K562 (cell line): ENCODE data around the gene PRDM12. TPM values are rescaled to one million over a fixed set of nuclear protein-coding genes. Genes with fewer than 3 reads are reported as not detected.

Experiments used
- ATAC-seq: fragments of 200-7000 bp; cut with Tn5 transposase; 3 replicates; pipeline ENCODE4 v1.9.1; 2020; ENCODE audit warnings: moderate library complexity
- BruUV-seq: library from RNA; stranded (reverse); fragments of 400-500 nt; replicated peaks from 2 replicates; lab custom pipeline; 2021; lab: Mats Ljungman, UMichigan
- CTCF ChIA-PET: fragments of 300-600 bp; formaldehyde crosslinking; extraction: SDS; loops from one replicate; lab custom pipeline; 2021; ENCODE audit warnings: low intra/inter-chr PET ratio; lab: Yijun Ruan, JAX
- POLR2A ChIA-PET: fragments of 300-600, 350-650 bp; sonication (Branson Sonifier 250); formaldehyde crosslinking; extraction: SDS; loops from one replicate; lab custom pipeline; 2021; ENCODE audit warnings: antibody characterized with exemption, inconsistent platforms; lab: Yijun Ruan, JAX
- DNase-seq, 4 experiments: peaks; one replicate each; pipeline versions ENCODE4 v3.0.0 to v3.0.0-alpha.2; 2011 to 2018; ENCODE audit warnings: low spot score in 3 of 4, mixed read lengths in 3 of 4; ENCODE audit errors: extremely low read depth in 1 of 4
- FAIRE-seq: peaks from 2 replicates; lab custom pipeline; 2011; peaks lifted over from hg19 to GRCh38; lab: Jason Lieb, UNC
- H2AFZ ChIP-seq: 2 replicates; pipeline ENCODE4 v1.6.0; 2011; ENCODE audit warnings: low read depth, low read length, control low read depth, inconsistent platforms
- H3K27ac ChIP-seq: fragments of 200-600 bp; 3 replicates; pipeline ENCODE4 v1.8.0; 2011; ENCODE audit warnings: low read depth, mild to moderate bottlenecking, control low read depth, inconsistent platforms, low read length, moderate library complexity, mixed read lengths; ENCODE audit errors: extremely low read depth
- H3K27me3 ChIP-seq, 2 experiments: fragments of 300-600 bp in 1 of 2; 2 replicates in 1 of 2; 3 replicates in 1 of 2; pipeline versions ENCODE4 v1.6.0 to v1.8.0; 2011; ENCODE audit warnings: inconsistent platforms in 2 of 2, low read length in 2 of 2, mild to moderate bottlenecking in 1 of 2, mixed read lengths in 1 of 2, moderate library complexity in 1 of 2; ENCODE audit not compliant: control insufficient read depth in 2 of 2, insufficient read depth in 2 of 2
- H3K36me3 ChIP-seq: fragments of 300-600 bp; 3 replicates; pipeline ENCODE4 v1.8.0; 2011; ENCODE audit warnings: mild to moderate bottlenecking, low read length, inconsistent platforms; ENCODE audit not compliant: control insufficient read depth, insufficient read depth
- H3K4me1 ChIP-seq, 2 experiments: fragments of 200-600 bp in 1 of 2; replicated peaks in 1 of 2; 2 replicates in 1 of 2; 3 replicates in 1 of 2; pipeline versions ENCODE4 v1.5.1 to v1.8.0; 2011; ENCODE audit warnings: inconsistent platforms in 2 of 2, low read length in 2 of 2, mild to moderate bottlenecking in 1 of 2, mixed read lengths in 1 of 2, moderate library complexity in 1 of 2; ENCODE audit not compliant: control insufficient read depth in 2 of 2, insufficient read depth in 2 of 2
- H3K4me2 ChIP-seq: 2 replicates; pipeline ENCODE4 v1.6.1; 2011; ENCODE audit warnings: low read length, control low read depth, inconsistent platforms, mixed read lengths; ENCODE audit not compliant: insufficient read depth
- H3K4me3 ChIP-seq: fragments of 200-600 bp; sonication (generic), shearing (Covaris generic); 2 replicates; pipeline ENCODE4 v1.5.1; 2016; ENCODE audit warnings: control low read depth, inconsistent platforms
- H3K79me2 ChIP-seq: fragments of 200-600 bp; 3 replicates; pipeline ENCODE4 v1.8.0; 2011; ENCODE audit warnings: low read length, inconsistent platforms; ENCODE audit not compliant: control insufficient read depth, insufficient read depth
- H3K9ac ChIP-seq, 2 experiments: 2 replicates each; pipeline versions ENCODE4 v1.6.0 to v1.6.1; 2011; ENCODE audit warnings: low read depth in 2 of 2, low read length in 2 of 2, control low read depth in 1 of 2, inconsistent platforms in 1 of 2, mild to moderate bottlenecking in 1 of 2, mixed read lengths in 1 of 2; ENCODE audit not compliant: insufficient read depth in 1 of 2
- H3K9me1 ChIP-seq: one replicate; pipeline ENCODE4 v1.6.0; 2011; ENCODE audit warnings: inconsistent platforms, mild to moderate bottlenecking, low read length, moderate library complexity; ENCODE audit not compliant: control insufficient read depth, insufficient read depth
- H3K9me3 ChIP-seq: replicated peaks from 2 replicates; pipeline ENCODE4 v1.5.1; 2011; ENCODE audit warnings: low read depth, low read length, inconsistent platforms; ENCODE audit not compliant: control insufficient read depth, insufficient read depth
- H4K20me1 ChIP-seq: replicated peaks from 2 replicates; pipeline ENCODE4 v1.6.1; 2011; ENCODE audit warnings: low read length, inconsistent platforms, mixed read lengths; ENCODE audit not compliant: control insufficient read depth, insufficient read depth
- HSF4 ChIP-seq: fragments of 250-450 bp; sonication (Bioruptor Pico); IDR thresholded peaks from 2 replicates; pipeline ENCODE4 v2.1.2; 2022; ENCODE audit warnings: mild to moderate bottlenecking, moderate library complexity, borderline replicate concordance
- MAZ ChIP-seq, 2 experiments: fragments of 450-650 bp in 1 of 2; sonication (generic) in 1 of 2; formaldehyde crosslinking; IDR thresholded peaks in 1 of 2; conservative IDR thresholded peaks in 1 of 2; 2 replicates each; pipeline versions ENCODE4 v1.4.0 to v1.5.0; 2020; ENCODE audit warnings: mild to moderate bottlenecking in 1 of 2, missing genetic modification reagents in 1 of 2
- NR2C2 ChIP-seq, 2 experiments: fragments of 200-800 bp in 1 of 2; sonication (Bioruptor generic) in 1 of 2; sonication (generic) in 1 of 2; formaldehyde crosslinking in 1 of 2; IDR thresholded peaks; 2 replicates each; pipeline versions ENCODE4 v1.6.1 to v1.8.0; 2016 to 2022; ENCODE audit warnings: mild to moderate bottlenecking in 1 of 2, missing compliant biosample characterization in 1 of 2, missing genetic modification characterization in 1 of 2, missing genetic modification reagents in 1 of 2
- PTTG1 ChIP-seq: fragments of 450-650 bp; IDR thresholded peaks from 2 replicates; pipeline ENCODE4 v1.6.1; 2016; ENCODE audit warnings: low read depth, mild to moderate bottlenecking, missing genetic modification characterization, missing compliant biosample characterization
- SRSF3 ChIP-seq: fragments of 200-400 bp; formaldehyde crosslinking; IDR thresholded peaks from 2 replicates; pipeline ENCODE4 v1.6.1; 2016; ENCODE audit warnings: mild to moderate bottlenecking, low read length, moderate library complexity; ENCODE audit not compliant: insufficient read depth
- ZNF316 ChIP-seq: fragments of 450-650 bp; IDR thresholded peaks from 2 replicates; pipeline ENCODE4 v1.6.1; 2016
- WGBS: fragments of 100-300 bp; shearing (Covaris generic); methylation state at CpG from one replicate; pipeline ENCODE4 v1.1.6; 2016; ENCODE audit warnings: low coverage, mixed read lengths; ENCODE audit not compliant: insufficient coverage; ENCODE audit errors: missing lambda C conversion rate; 5-methylcytosine and 5-hydroxymethylcytosine counted together
- in situ Hi-C: fragments of 300-500 bp; cut with MboI; formaldehyde crosslinking; loops from 4 replicates; pipeline ENCODE4 v1.15.0; 2018; ENCODE audit warnings: inconsistent platforms, mixed read lengths
- intact Hi-C: fragments of 100-400 bp; cut with micrococcal nuclease; formaldehyde crosslinking; loops from 2 replicates; pipeline ENCODE4 v1.14.2; 2022
- polyA plus RNA-seq, 8 experiments: library from polyadenylated mRNA; depleted of rRNA in 4 of 8; stranded (reverse) in 5 of 8; unstranded in 3 of 8; fragments of >200 nt; fragmentation: Nextera tagmentation in 2 of 8; fragmentation: Illumina TruSeq in 1 of 8; extraction: Ambion mirVana in 2 of 8; extraction: Trizol in 1 of 8; gene quantifications; 2 replicates each; pipeline versions ENCODE4 v1.2.1 to v1.2.3, GENCODE V29; 2011 to 2014; ENCODE audit warnings: inconsistent platforms in 1 of 8, missing spikeins in 1 of 8
- total RNA-seq, 7 experiments: library from RNA; depleted of rRNA in 6 of 7; stranded (reverse); fragments of >200 nt in 6 of 7; fragmentation: Illumina TruSeq in 2 of 7; extraction: Trizol in 2 of 7; gene quantifications; 2 replicates each; pipeline versions ENCODE4 v1.2.1 to v1.2.3, GENCODE V29; 2011 to 2021; ENCODE audit warnings: low replicate concordance in 1 of 7
- TF ChIP-seq, protein P1 (sequence below), 2 experiments: fragments of 450-650 bp; formaldehyde crosslinking in 1 of 2; IDR thresholded peaks; 2 replicates each; pipeline versions ENCODE4 v1.4.0 to v1.6.1; 2014 to 2020; ENCODE audit warnings: mild to moderate bottlenecking in 2 of 2, borderline replicate concordance in 1 of 2, low read depth in 1 of 2

The PRDM12 gene
- total and polyA plus RNA-seq, 9 of the 15 experiments (the other 6 are each of a cell fraction or from before 2014, with no cell fraction given), result 0.04 to 0.22 (median 0.07) TPM; not detected in 3

DNA sequence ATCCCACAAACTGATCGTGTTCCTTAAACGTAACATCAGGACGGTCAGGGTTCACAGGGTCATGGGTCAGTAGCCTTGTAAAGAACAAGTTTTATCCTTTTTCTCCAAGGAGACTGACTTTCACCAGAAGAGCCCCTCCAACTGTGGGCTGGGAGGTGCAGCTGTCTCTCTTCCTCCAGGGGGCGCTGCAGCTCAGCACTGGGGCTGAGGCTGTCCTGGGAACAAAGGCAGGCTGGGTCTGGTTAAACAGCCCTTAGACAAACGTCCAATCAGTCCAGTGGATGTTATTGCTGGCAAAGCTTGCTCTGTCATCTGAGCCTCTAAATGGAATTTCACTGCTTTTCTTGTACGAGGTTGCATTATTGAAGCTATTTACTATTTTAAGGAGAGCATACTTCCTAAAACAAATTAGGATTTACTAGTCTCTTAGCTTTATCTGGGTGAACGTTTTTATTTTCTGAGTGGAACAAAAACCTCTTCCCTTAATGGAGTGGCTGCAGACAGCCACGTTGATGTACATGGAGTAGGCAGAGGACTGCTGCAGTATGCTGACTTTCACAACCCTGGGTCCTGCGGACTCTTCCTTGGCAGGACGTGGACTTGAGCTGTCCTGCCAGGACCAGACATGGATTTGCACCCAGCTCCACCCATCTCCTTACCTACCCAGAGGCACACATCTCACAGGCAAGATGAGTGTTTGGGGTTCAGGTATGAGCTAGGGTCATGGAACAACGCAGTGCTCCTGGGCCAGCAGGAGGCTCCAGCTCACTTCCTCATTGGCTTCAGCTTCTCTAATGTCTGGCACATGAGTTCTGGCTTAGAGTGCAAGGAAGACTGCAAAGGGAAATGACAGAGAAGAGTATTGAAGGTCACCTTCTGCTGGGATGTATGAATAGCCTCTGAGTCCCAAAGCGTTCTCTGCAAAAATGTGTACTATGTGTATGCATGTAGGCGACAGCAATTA, 36.9 kb downstream of the PRDM12 start:
- Histone ChIP-seq H2AFZ (no peak overlapping the region), H3K27ac (no peak overlapping the region), H3K4me3 (no peak overlapping the region), H3K4me2 (no peak overlapping the region), H3K9me1 (no peaks in the 10 kb centered on the region), H3K79me2 (peaks cover 29% of the 10 kb centered on the region), H3K27me3 (no peaks in the 10 kb centered on the region), H3K9ac (no peak overlapping the region), H3K36me3 (peaks cover 83% of the 10 kb centered on the region), H3K4me1 (no peaks in the 10 kb centered on the region; a peak in 1 of 5 replicates), H4K20me1 (peaks cover 14% of the 10 kb centered on the region; the same call in 1 of the 2 replicates), H3K9me3 (no peaks in the 10 kb centered on the region)
- DNase-seq (peak; percentile 65 to 83 (median 72)), ATAC-seq (peak; percentile 97), FAIRE-seq (peak; percentile 74)
- POLR2A ChIA-PET, result interaction anchor here (0.6 to 1.8 kb wide), 12 partner anchors 8 to 300 kb away, joined by 3 to 9 read pairs (median 4); partner anchors contain the start of gene EXOSC2
- CTCF ChIA-PET, result interaction anchor here (0.7 to 2.6 kb wide), 6 partner anchors 72 to 239 kb away, joined by 3 to 16 read pairs (median 6); no protein-coding TSS in a partner anchor
- in situ Hi-C loops (loop anchor here (10.0 to 25.0 kb wide), 5 partner anchors 286 to 1011 kb away; no protein-coding TSS in a partner anchor), intact Hi-C loops (no loop called here)
- no TSS peak for BruUV-seq
- WGBS, result 62% methylated on average over 13 of the region's 13 CpGs
- TF ChIP-seq PTTG1 (tag) (no peak), NR2C2 (CRISPR knock-in tag; IDR thresholded peaks at IDR 0.05) (no peak), NR2C2 (tag; IDR thresholded peaks at IDR 0.05) (no peak), MAZ (CRISPR knock-in tag; conservative IDR thresholded peaks at IDR 0.05 in 1 of 2, IDR thresholded peaks at IDR 0.05 in 1 of 2) (peak in 1 of 2 experiments; percentile 48; a peak in 1 of 4 replicates), SRSF3 (no peak), ZNF316 (no peak), HSF4 (no peak)
- TF ChIP-seq, protein P1, sequence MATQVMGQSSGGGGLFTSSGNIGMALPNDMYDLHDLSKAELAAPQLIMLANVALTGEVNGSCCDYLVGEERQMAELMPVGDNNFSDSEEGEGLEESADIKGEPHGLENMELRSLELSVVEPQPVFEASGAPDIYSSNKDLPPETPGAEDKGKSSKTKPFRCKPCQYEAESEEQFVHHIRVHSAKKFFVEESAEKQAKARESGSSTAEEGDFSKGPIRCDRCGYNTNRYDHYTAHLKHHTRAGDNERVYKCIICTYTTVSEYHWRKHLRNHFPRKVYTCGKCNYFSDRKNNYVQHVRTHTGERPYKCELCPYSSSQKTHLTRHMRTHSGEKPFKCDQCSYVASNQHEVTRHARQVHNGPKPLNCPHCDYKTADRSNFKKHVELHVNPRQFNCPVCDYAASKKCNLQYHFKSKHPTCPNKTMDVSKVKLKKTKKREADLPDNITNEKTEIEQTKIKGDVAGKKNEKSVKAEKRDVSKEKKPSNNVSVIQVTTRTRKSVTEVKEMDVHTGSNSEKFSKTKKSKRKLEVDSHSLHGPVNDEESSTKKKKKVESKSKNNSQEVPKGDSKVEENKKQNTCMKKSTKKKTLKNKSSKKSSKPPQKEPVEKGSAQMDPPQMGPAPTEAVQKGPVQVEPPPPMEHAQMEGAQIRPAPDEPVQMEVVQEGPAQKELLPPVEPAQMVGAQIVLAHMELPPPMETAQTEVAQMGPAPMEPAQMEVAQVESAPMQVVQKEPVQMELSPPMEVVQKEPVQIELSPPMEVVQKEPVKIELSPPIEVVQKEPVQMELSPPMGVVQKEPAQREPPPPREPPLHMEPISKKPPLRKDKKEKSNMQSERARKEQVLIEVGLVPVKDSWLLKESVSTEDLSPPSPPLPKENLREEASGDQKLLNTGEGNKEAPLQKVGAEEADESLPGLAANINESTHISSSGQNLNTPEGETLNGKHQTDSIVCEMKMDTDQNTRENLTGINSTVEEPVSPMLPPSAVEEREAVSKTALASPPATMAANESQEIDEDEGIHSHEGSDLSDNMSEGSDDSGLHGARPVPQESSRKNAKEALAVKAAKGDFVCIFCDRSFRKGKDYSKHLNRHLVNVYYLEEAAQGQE (IDR thresholded peaks at IDR 0.05; ENCODE audit: borderline replicate concordance), result peak; percentile 70
- TF ChIP-seq, protein P1 (CRISPR knock-in tag; IDR thresholded peaks at IDR 0.05; ENCODE audit: low read depth), result no peak
